Muscle layer of duodenum (tissue), 2 donors: ENCODE measurements around the gene ABI1.

Experiments
- H3K27ac ChIP-seq: one replicate; pipeline ENCODE4 v1.7.0; 2013; ENCODE audit warnings: mild to moderate bottlenecking, low read length
- H3K27me3 ChIP-seq: one replicate; pipeline ENCODE4 v1.7.0; 2013; ENCODE audit warnings: low read depth, mild to moderate bottlenecking, control low read depth, low read length
- H3K36me3 ChIP-seq, 2 donors: one replicate each; pipeline ENCODE4 v1.7.0; 2013; ENCODE audit warnings: low read length in 2 of 2, control low read depth in 1 of 2, mild to moderate bottlenecking in 1 of 2; ENCODE audit not compliant: insufficient read depth in 2 of 2, control insufficient read depth in 1 of 2
- H3K4me1 ChIP-seq, 2 donors: one replicate each; pipeline ENCODE4 v1.7.0; 2013; ENCODE audit warnings: low read length in 2 of 2, mild to moderate bottlenecking in 2 of 2, control low read depth in 1 of 2, moderate library complexity in 1 of 2; ENCODE audit not compliant: insufficient read depth in 2 of 2, control insufficient read depth in 1 of 2
- H3K4me3 ChIP-seq, 2 donors: one replicate each; pipeline ENCODE4 v1.7.0; 2013; ENCODE audit warnings: low read length in 2 of 2, low read depth in 1 of 2, mild to moderate bottlenecking in 1 of 2
- H3K9me3 ChIP-seq, 2 donors: one replicate each; pipeline ENCODE4 v1.7.0; 2013; ENCODE audit warnings: low read length in 2 of 2, control low read depth in 1 of 2, mild to moderate bottlenecking in 1 of 2; ENCODE audit not compliant: control insufficient read depth in 1 of 2
- donor health status: healthy.

Gene ABI1

GRCh38 chr10:26728957-26729356 is 131.8 kb downstream of the ABI1 start:
- Histone ChIP-seq H3K36me3 (peaks cover 30 to 37% of the 10 kb centered on the region in 2 donors), H3K9me3 (no peaks in the 10 kb centered on the region), H3K27me3 (no peaks in the 10 kb centered on the region), H3K27ac (no peak overlapping the region), H3K4me3 (no peak overlapping the region), H3K4me1 (no peaks in the 10 kb centered on the region)

GRCh38 chr10:26727005-26727404 is 133.8 kb downstream of the ABI1 start:
- peaks cover 26 to 31% of the 10 kb centered on the region in 2 donors for H3K36me3 ChIP-seq
- H3K27ac ChIP-seq, result no peak overlapping the region
- no peaks in the 10 kb centered on the region for H3K9me3 ChIP-seq
- H3K4me3 ChIP-seq, result no peak overlapping the region
- no peaks in the 10 kb centered on the region for H3K27me3 ChIP-seq
- H3K4me1 ChIP-seq, result no peaks in the 10 kb centered on the region

- Histone ChIP-seq H3K36me3 (peaks cover 31 to 36% of the 10 kb centered on the region in 2 donors), H3K27me3 (no peaks in the 10 kb centered on the region), H3K9me3 (no peaks in the 10 kb centered on the region), H3K27ac (no peak overlapping the region), H3K4me1 (no peaks in the 10 kb centered on the region), H3K4me3 (no peak overlapping the region)
Observed at GRCh38 chr10:26725837-26726727, 134.7 kb downstream of the ABI1 start.

GRCh38 chr10:26723016-26723415 is 137.7 kb downstream of the ABI1 start:
- H3K4me1 ChIP-seq, result no peaks in the 10 kb centered on the region
- peaks cover 30 to 34% of the 10 kb centered on the region in 2 donors for H3K36me3 ChIP-seq

GRCh38 chr10:26721561-26721960 is 139.2 kb downstream of the ABI1 start:
- Histone ChIP-seq H3K36me3 (peaks cover 30 to 40% of the 10 kb centered on the region in 2 donors), H3K27ac (no peak overlapping the region), H3K4me3 (no peak overlapping the region), H3K27me3 (no peaks in the 10 kb centered on the region), H3K9me3 (no peaks in the 10 kb centered on the region), H3K4me1 (no peaks in the 10 kb centered on the region)

More at GRCh38 chr10:26723016-26723415, 137.7 kb downstream of the ABI1 start:
- Histone ChIP-seq H3K27ac (no peak overlapping the region), H3K9me3 (no peaks in the 10 kb centered on the region), H3K27me3 (no peaks in the 10 kb centered on the region), H3K4me3 (no peak overlapping the region)

- H3K4me1 ChIP-seq, result no peaks in the 10 kb centered on the region
- H3K27ac ChIP-seq, result no peak overlapping the region
- no peaks in the 10 kb centered on the region for H3K27me3 ChIP-seq
- H3K36me3 ChIP-seq, result peaks cover 12 to 36% of the 10 kb centered on the region in 2 donors
- no peaks in the 10 kb centered on the region for H3K9me3 ChIP-seq
- H3K4me3 ChIP-seq, result no peak overlapping the region
Observed at GRCh38 chr10:26717476-26717875, 143.3 kb downstream of the ABI1 start.

GRCh38 chr10:26715137-26715487 is 145.6 kb downstream of the ABI1 start:
- no peak overlapping the region for H3K27ac ChIP-seq
- no peak overlapping the region for H3K4me3 ChIP-seq
- peaks cover 6 to 28% of the 10 kb centered on the region in 2 donors for H3K36me3 ChIP-seq
- no peaks in the 10 kb centered on the region for H3K9me3 ChIP-seq
- no peaks in the 10 kb centered on the region for H3K27me3 ChIP-seq
- H3K4me1 ChIP-seq, result no peaks in the 10 kb centered on the region

GRCh38 chr10:26714415-26715136 is 146.2 kb downstream of the ABI1 start:
- H3K27ac ChIP-seq, result no peak overlapping the region
- H3K4me1 ChIP-seq, result no peaks in the 10 kb centered on the region
- no peak overlapping the region for H3K4me3 ChIP-seq
- H3K36me3 ChIP-seq, result peaks cover 6 to 24% of the 10 kb centered on the region in 2 donors
- H3K9me3 ChIP-seq, result no peaks in the 10 kb centered on the region
- H3K27me3 ChIP-seq, result no peaks in the 10 kb centered on the region

GRCh38 chr10:26711324-26711723 is 149.4 kb downstream of the ABI1 start:
- Histone ChIP-seq H3K4me3 (no peak overlapping the region), H3K27me3 (no peaks in the 10 kb centered on the region), H3K4me1 (no peaks in the 10 kb centered on the region), H3K9me3 (no peaks in the 10 kb centered on the region), H3K36me3 (peaks cover 14 to 31% of the 10 kb centered on the region in 2 donors), H3K27ac (no peak overlapping the region)

- Histone ChIP-seq H3K36me3 (peaks cover 7 to 28% of the 10 kb centered on the region in 2 donors), H3K4me1 (no peaks in the 10 kb centered on the region), H3K9me3 (no peaks in the 10 kb centered on the region), H3K27ac (no peak overlapping the region), H3K4me3 (no peak overlapping the region), H3K27me3 (no peaks in the 10 kb centered on the region)
Observed at GRCh38 chr10:26706936-26707335, 153.8 kb downstream of the ABI1 start.

GRCh38 chr10:26706206-26706605 is 154.6 kb downstream of the ABI1 start:
- H3K27ac ChIP-seq, result no peak overlapping the region
- no peaks in the 10 kb centered on the region for H3K27me3 ChIP-seq
- H3K9me3 ChIP-seq, result no peaks in the 10 kb centered on the region
- H3K4me1 ChIP-seq, result no peaks in the 10 kb centered on the region
- peaks cover 7 to 28% of the 10 kb centered on the region in 2 donors for H3K36me3 ChIP-seq
- H3K4me3 ChIP-seq, result no peak overlapping the region
